Skin epidermis (tissue), 12 donors: ENCODE results near the gene SRSF3.

Experiments
- H3K27ac ChIP-seq, 21 experiments: fragments of 200-600 bp; sonication (generic) in 11 of 21; one replicate each; pipeline ENCODE4 v1.5.0; 2020; ENCODE audit warnings: mild to moderate bottlenecking in 3 of 21, inconsistent platforms in 2 of 21, moderate library complexity in 2 of 21
- H3K4me3 ChIP-seq, 7 experiments: fragments of 200-600 bp; sonication (generic) in 2 of 7; one replicate each; pipeline ENCODE4 v1.5.0; 2020; ENCODE audit warnings: inconsistent platforms in 2 of 7, mild to moderate bottlenecking in 2 of 7, moderate library complexity in 1 of 7

The SRSF3 gene

DNA sequence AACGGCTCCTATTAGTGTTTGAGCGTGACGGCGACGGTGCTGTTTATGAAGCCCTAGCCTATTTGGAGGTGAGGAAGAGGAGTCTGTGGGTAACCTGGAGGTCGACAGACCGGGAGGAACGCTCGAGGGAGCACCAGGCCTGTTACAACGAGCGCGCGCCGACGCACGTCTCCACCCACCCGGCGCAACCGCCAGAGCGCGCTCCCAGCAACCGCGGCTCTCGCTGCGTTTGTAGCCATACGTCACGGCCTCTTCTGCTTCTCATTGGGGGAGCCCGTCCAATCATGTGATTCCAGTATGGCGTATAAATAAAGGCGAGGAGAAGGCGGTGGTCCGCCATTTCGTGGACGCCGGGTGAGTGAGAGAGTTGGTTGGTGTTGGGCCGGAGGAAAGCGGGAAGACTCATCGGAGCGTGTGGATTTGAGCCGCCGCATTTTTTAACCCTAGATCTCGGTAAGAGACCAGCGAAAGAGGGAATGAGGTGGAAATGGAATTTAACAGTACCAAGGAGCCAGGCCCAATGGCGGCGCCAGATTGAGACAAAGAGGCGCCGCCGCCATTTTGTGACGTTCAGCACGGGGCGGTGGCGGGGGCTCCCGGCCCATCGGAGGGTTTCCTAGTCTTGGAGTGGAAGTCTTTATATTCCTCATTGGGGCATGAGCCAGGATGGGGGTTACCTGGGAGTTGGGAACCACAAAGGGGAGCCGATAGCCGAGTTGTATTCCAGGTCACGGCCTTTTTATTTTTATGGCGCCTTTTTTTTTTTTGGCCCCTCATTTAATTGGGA is at the start of gene SRSF3:
Gene SRSF3 (plus strand): TSS at position 334 of the 787 bp plus-strand sequence. CDS start 2,401 bp downstream, outside the sequence.
- peak within 1 kb of the TSS; percentile 83 to 99 (median 97) for H3K27ac ChIP-seq
- peak within 1 kb of the TSS; percentile 54 to 85 (median 79) for H3K4me3 ChIP-seq

DNA sequence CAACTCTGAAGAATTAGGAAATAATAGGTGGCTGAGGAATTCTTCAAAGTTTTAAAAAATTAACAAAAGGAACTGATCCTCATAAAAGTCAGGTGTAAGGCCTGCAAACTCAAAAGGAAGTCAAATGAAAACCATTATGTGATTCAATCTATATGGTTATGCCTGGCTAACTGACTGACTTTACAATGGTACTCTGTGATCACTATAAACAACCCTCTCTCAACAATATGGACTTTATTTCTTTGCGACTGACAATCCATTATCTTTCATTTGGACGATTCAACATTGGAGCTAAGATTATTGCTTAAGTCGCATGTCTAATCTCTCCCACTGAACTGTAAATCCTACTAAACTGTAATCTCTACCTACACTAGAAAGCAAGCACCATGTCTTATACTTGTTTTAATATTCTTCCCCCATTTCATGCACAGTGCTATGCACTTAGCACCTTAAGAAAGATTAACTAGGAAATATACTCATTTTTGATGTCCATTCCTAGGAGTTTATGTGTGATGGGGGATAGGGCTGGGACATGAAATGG is 48.3 kb upstream of the SRSF3 start:
- Histone ChIP-seq H3K4me3 (peak overlapping the region; percentile 57 to 90 (median 70)), H3K27ac (peak overlapping the region in 19 of 21 experiments; percentile 88 to 100 (median 97))

DNA sequence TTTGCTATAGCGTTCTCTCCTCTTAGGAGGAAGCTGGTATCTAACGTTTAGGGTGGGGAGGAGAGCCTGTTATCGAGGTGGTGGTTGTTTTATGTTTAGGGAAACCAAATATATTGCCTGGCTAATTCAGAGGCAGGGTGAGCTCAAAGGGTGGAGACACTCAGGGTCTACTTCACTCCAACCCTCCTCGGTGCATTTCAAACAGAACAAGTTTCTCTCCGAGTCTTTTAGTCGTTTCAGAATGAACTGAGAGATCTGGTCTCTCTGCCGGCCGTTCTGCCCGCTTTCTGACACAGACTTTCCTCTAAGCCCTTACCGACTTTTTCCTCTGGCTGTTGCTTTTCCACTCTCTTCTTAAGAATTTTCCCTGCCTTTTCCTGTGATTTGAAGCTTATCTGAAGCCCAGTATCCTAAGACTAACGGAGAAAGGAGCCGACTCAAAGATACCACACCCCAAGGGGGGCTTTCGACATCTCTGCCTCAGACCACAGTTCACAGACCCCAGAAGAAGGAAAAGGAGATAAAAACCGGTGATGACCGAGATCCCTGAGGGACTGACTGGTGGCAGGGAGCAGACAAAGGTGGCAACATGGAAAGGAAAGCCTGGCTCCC is 47.7 kb upstream of the SRSF3 start:
- peak overlapping the region; percentile 82 to 100 (median 96) for H3K27ac ChIP-seq
- H3K4me3 ChIP-seq: peak overlapping the region; percentile 57 to 90 (median 70)

DNA sequence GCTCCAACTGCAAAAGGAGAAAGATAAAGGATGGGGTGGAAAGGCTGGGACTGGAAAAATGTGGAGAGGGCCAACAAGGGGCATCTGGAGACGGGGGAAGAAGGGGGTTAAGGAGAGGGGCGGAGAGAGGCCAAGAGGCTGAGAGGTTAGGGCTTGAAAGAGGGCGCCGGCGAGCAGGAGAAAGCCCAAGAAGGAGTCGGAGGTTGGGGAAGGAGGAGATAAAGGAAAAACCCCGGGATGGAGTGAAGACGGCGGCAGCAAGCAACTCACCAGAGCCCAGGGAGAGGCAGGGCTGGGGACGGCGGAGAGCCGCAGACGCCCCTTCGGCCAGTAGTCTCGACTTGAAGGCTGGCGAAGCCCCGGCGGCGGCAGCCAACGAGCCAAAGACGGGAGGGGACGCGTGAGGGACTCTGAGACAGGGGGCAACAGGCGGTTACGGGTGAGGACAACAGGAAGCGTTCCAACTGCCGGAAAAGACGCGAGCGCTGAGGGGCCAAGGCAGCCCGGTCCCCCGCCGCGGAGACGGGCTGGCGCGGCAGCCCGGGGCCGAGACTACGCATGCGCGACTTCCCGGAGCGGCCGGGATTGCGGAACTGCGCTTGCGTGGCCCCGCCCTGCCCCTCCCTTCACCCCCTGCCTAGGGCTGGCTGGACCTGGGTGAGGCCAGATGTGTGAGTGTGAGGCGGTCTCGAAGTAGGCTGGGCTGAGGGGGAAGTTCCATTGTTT is 47.1 kb upstream of the SRSF3 start, which contains the start of gene STK38:
Gene STK38 (minus strand): TSS at position 560 of the 726 bp plus-strand sequence. CDS start 7,277 bp downstream, outside the sequence.
- Histone ChIP-seq H3K4me3 (peak within 1 kb of the TSS; percentile 57 to 90 (median 70)), H3K27ac (peak within 1 kb of the TSS; percentile 82 to 100 (median 96))

DNA sequence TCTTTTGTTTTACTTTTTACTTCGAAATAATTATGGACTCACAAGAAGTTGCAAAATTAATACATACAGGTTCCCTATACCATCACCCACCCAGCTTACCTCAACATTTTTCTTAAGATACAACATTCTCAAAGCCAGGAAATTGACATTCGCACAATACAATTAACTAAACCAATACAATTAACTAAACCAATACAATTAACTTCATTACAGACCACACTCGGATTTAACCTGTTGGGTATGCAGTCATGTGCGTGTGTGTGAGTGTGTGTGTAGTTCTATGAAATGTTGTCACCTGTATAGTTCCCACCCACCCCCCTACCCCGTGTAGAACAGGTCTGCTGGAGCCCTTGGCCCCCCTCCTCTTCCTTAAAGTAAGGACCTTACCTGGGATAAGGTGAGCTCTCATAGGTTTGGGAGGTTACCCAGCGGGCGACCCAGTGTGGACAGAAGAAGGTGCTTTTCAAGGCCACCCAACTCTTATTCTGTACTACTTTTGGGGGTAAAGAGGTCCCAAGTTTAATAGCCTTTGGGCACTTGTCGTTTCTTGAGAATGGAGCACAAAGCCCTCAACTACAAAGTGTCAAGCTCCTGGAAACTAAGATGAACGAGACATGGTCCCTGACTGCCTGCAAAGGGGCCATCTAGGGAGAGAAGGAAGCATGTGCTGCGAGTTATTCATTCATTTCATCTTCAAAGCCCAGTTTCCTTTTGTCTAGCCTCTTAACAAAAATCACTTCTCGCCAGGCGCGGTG is 46.3 kb upstream of the SRSF3 start:
- peak overlapping the region in 5 of 7 experiments; percentile 57 to 90 (median 70) for H3K4me3 ChIP-seq
- H3K27ac ChIP-seq: peak overlapping the region in 18 of 21 experiments; percentile 2 to 100 (median 96)

DNA sequence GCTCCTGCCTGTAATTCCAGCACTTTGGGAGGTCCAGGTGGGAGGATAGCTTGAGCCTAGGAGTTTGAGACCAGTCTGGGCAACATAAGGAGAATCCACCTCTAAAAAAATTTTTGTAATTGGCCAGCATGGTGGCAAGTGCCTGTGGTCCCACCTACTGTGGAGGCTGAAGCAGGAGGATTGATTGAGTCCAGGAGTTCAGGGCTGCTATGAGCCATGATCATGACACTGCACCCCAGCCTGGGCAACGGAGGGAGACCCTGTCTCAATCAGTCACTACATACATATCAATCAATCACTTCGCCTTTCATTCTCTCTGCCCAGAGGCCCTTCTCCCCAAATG is 45.8 kb upstream of the SRSF3 start:
- peak overlapping the region in 6 of 21 experiments; percentile 95 to 99 (median 98) for H3K27ac ChIP-seq
- H3K4me3 ChIP-seq: no peak overlapping the region

DNA sequence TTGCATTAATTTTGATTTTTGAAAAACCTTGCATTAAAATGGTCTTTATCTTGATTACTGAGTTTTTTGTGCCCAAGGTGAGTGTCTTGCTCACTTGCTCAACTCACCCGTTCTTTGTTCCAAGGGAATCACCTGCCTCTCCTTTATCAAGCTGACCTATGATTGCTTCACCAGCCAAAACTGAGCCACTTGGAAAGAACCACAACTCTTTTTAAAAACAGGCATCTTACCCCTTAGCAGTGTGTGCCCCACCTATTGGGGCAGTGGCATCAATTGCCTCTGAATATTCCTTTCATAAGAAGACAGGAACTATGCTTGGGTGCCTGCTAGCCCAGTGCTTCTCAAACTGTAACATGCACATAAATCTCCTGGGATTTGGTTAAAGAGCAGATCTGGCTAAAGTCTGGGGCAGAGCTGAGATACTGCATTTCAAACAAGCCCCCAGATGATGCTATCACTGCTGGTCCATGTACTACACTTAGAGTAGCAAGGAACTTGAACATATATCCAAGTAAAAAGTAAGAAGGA is 43.6 kb upstream of the SRSF3 start:
- Histone ChIP-seq H3K4me3 (no peak overlapping the region), H3K27ac (no peak overlapping the region)

DNA sequence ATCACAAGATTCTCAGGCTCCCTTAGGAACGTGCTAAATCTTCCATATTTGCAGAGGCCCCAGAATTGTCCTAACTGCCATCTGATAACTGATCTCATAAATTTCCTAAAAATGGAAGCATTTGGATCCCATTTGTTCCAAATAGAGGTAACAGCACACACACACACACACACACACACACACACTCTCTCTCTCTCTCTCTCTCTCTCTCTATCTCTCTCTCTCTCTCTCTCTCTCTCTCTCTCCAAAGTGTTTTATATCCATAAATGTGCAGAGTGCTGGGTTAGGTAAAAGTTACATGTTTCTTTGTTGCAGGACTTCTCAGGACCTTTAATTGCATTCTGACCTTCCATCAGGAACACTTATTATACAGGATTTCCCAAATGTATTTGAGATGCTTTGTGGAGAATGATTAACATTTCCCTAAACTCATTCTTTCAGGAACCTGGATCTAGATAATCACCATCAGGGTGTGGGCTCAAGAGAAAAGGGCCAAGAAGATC is 38.4 kb upstream of the SRSF3 start:
- H3K27ac ChIP-seq: no peak overlapping the region
- H3K4me3 ChIP-seq: no peak overlapping the region

DNA sequence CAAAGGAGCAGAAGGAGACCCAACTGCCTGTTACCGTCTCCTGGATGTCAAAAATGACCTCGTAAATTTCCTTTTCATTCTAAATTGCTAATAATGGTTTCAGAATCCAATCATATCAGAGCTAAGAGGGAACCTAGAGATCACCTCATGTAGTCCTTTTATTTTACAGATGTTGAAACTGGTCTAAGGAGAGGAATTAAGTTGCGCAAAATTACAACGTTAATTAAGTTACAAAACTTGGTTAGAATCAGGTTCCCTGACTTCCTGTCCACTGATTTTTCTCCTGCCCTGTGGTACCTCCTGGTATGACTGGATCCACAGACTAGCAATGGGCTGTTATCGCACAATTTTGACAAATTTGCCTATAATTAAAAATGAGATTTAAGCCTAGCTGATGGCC is 37.9 kb upstream of the SRSF3 start:
- Histone ChIP-seq H3K27ac (no peak overlapping the region), H3K4me3 (no peak overlapping the region)

DNA sequence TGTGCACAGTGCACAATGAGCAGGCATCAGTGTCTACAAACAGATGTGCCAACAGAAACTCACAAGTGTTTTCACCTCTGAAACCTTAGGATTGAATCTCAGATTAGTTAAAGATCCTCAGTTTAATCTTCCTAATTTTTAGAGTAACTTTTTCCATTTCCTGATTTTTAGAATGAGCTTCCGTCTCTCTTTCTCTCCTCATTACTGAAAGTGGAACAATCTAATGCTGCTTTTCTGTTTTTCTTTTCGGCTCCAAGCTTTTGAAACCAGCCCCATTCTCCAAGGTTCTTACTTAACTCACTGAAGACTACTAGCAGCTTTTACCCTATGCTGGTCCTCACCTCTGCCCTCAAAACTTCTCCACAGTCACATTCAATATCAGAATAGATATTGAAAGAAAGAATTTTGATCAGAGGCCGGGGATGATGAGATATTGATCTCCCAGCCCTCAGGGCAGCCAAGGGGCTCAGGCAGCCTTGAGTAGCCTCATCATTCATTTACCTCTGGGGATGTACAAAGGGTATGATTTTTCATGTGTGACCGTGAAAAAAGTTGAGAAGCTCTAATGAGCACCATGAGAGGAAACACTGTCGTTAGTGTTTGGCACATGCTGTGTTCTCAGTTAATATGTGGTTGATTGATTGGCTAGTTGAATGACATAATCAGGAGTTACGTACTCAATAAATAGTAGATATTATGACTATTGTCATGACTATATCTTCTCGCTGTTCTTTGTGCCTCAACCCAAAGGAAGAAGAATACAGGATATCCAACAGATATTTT is 35.0 kb upstream of the SRSF3 start:
- H3K4me3 ChIP-seq: no peak overlapping the region
- no peak overlapping the region for H3K27ac ChIP-seq

DNA sequence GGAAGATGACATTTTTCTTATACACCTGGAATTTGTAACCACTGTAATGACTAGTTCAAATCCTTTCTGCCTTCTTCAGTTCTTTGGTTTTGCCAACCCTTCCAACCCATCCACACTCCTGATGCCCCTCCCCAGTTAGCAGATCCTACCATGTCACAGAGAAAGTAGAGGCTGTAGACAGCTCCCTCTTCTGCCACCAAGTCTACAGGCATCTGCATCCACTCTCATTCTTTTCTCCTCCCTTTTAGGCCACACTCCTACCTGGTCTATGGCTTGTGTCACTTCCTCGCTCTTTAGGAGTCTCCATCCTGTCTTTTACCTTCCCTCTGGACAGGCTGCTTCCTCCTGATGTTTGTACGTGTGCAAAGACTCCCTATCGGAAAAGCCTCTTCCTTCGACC is 33.3 kb upstream of the SRSF3 start:
- Histone ChIP-seq H3K4me3 (no peak overlapping the region), H3K27ac (no peak overlapping the region)

DNA sequence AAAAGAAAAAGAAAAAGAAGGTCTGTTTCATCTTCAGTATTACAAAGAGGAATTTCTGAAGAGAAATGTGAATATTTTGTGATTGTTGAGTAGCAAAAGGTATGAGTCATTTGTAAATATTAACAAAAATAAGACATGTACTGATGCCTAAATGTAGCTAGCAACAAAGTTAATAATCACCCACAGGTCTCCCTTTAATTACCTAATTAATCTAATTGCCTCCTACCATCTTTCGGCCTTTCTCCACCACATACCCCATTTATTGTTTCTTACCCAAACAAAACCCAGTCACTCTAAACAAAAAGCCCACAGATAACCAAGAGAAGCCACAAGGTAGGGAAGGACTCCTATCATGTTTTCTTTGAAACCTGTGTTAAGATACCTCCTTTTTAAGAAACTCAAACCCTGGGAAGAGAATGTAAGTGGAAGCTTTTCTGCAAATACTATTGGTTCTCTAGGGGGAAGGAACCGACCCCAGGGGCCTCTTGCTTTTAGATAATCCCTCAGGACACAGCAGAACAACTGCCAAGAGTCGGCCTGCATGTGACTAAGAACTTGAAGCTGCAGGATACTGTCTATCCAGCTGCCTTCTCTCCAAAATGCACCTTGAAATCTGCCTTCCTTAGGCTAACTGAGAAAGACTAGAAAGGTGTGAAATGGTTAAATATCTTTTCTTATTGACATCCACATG is 30.8 kb upstream of the SRSF3 start:
- Histone ChIP-seq H3K4me3 (no peak overlapping the region), H3K27ac (no peak overlapping the region)

DNA sequence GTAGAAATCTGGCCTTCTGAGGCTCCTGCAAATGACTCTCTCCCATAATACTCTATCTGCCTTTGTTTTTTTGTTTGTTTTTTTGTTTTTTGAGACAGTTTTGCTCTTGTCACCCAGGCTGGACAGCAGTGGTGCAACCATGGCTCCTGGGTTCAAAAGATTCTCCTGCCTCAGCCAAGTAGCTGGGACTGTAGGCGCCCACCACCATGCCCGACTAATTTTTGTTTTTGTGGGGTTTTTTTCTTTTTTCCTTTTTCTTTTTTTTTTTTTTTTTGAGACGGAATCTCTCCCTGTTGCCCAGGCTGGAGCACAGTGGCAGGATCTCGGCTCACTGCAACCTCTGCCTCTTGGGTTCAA is 30.3 kb upstream of the SRSF3 start:
- H3K27ac ChIP-seq: no peak overlapping the region
- no peak overlapping the region for H3K4me3 ChIP-seq

DNA sequence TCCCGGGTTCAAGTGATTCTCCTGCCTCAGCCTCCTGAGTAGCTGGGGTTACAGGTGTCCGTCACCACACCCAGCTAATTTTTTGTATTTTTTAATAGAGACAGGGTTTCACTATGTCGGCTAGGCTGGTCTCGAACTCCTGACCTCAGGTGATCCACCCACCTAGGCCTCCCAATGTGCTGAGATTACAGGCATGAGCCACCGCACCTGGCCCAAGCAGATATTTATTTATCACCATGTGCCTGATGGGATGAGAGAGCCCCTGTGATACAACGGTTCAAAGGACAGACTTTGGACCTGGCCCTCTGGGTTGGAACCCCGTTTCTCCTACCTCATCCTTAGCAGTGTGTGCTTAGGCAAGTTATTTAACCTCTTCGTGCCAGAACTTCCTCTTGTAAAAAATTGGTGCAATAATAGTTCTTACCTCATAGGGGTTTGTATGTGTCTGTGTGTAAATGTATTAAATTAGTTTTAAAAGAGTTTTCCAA is 27.7 kb upstream of the SRSF3 start:
- Histone ChIP-seq H3K4me3 (no peak overlapping the region), H3K27ac (no peak overlapping the region)

DNA sequence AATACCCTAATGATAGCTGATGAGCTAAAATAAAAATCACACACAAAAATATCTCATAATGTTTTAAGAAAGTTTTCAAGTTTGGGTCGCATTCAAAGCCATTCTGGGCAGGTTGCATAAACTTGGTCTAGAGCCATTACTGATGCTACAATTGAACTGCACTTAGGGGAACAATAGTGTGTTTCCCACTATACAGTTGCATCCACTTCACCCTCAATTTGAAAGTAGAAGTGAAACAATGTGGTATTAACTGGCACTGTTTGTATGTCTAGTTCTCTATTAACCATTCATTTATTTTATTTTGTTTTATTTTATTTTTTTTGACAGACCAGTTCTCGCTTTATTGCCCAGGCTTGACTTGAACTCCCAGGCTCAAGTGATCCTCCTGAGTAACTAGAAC is 23.9 kb upstream of the SRSF3 start:
- Histone ChIP-seq H3K4me3 (no peak overlapping the region), H3K27ac (no peak overlapping the region)

DNA sequence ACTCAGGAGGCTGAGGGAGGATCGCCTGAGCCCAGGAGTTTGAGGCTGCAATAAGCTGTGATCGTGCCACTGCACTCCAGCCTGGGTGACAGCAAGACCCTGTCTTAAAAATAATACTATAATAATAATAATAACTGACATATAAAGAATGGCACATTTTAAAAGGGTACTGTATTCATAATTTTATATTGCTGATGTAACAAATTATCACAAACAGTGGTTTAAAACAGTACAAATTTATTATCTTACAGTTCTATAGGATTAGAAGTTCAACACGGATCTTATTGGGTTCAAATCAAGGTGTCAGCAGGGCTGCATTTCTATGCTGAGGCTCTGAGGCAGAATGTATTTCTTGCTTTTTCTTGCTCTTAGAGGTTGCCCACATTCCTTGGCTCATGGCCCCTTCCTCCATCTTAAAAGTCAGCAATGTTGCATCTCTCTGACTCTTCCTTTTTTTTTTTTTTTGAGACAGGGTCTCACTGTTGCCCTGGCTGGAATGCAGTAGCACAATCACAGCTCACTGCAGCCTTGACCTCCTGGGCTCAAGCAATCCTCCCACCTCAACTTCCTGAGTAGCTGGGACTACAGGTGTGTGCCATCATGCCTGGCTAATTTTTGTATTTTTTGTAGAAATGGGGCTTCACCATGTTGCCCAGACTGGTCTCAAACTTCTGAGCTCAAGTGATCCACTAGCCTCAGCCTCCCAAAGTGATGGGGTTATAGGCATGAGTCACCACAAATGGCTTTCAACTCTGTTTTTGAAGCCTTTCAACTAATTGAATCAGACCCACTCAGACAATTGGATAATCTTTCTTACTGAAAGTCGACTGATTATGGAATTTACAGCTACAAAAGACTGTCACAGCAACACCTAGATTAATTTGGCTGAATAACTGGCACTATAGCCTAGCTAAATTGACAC is 22.8 kb upstream of the SRSF3 start:
- no peak overlapping the region for H3K4me3 ChIP-seq

More for the DNA sequence above, 22.8 kb upstream of the SRSF3 start:
- no peak overlapping the region for H3K27ac ChIP-seq
